ENCODE measurements around the gene CR1. TPM values are rescaled to one million over a fixed set of nuclear protein-coding genes. Genes with fewer than 3 reads are reported as not detected.

The CR1 gene
- total RNA-seq, 1 experiment from 2014 or later = not detected

DNA sequence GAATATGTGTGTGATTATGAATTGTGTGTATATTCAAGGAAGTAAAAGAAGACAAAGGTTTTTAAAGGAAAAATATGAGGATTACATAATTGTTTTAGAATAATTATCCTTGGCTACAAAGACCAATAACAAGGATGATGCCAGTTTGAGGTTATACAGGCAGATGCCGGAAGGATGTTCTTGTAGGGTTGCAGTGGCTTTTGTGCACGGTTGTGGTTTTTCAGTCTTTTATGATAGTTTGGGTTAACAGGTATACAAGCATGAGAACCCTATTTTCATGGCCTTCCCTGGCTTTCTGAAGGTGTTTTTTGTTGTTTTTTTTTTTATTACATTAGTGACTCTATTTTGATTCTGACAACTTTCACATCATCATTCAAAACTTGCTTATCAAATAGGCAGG is 36.9 kb upstream of the CR1 start:
- no peaks in the 10 kb centered on the region for H3K36me3 ChIP-seq (ENCODE audit: control insufficient read depth, insufficient read depth, low read length)
- H3K4me1 ChIP-seq (ENCODE audit: control insufficient read depth, insufficient read depth, low read length) = no peaks in the 10 kb centered on the region
- ChIA-PET POLR2A (no interaction called here), CTCF (no interaction called here)
- BruUV-seq (replicated peaks) = no TSS peak
- in situ Hi-C loops (cut with HindIII; ENCODE audit: low pct_unique_long_range_greater_than_20kb, low sequenced_read_pairs) (no loop called here), intact Hi-C loops (cut with micrococcal nuclease; ENCODE audit: unreplicated experiment) (no loop called here)
- H3K9me3 ChIP-seq (ENCODE audit: control insufficient read depth, insufficient read depth, low read depth, low read length) = no peaks in the 10 kb centered on the region
- TF ChIP-seq SIN3A (IDR thresholded peaks at IDR 0.05; ENCODE audit: borderline replicate concordance, insufficient read depth, low read depth, low read length) (no peak), POLR2AphosphoS5 (IDR thresholded peaks at IDR 0.05; ENCODE audit: low read depth, low read length) (no peak), TCF7L2 (IDR thresholded peaks at IDR 0.05; ENCODE audit: low read depth, low read length) (no peak)
- TF ChIP-seq, protein P1, sequence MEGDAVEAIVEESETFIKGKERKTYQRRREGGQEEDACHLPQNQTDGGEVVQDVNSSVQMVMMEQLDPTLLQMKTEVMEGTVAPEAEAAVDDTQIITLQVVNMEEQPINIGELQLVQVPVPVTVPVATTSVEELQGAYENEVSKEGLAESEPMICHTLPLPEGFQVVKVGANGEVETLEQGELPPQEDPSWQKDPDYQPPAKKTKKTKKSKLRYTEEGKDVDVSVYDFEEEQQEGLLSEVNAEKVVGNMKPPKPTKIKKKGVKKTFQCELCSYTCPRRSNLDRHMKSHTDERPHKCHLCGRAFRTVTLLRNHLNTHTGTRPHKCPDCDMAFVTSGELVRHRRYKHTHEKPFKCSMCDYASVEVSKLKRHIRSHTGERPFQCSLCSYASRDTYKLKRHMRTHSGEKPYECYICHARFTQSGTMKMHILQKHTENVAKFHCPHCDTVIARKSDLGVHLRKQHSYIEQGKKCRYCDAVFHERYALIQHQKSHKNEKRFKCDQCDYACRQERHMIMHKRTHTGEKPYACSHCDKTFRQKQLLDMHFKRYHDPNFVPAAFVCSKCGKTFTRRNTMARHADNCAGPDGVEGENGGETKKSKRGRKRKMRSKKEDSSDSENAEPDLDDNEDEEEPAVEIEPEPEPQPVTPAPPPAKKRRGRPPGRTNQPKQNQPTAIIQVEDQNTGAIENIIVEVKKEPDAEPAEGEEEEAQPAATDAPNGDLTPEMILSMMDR (IDR thresholded peaks at IDR 0.05) = no peak
- TF ChIP-seq, protein P2, sequence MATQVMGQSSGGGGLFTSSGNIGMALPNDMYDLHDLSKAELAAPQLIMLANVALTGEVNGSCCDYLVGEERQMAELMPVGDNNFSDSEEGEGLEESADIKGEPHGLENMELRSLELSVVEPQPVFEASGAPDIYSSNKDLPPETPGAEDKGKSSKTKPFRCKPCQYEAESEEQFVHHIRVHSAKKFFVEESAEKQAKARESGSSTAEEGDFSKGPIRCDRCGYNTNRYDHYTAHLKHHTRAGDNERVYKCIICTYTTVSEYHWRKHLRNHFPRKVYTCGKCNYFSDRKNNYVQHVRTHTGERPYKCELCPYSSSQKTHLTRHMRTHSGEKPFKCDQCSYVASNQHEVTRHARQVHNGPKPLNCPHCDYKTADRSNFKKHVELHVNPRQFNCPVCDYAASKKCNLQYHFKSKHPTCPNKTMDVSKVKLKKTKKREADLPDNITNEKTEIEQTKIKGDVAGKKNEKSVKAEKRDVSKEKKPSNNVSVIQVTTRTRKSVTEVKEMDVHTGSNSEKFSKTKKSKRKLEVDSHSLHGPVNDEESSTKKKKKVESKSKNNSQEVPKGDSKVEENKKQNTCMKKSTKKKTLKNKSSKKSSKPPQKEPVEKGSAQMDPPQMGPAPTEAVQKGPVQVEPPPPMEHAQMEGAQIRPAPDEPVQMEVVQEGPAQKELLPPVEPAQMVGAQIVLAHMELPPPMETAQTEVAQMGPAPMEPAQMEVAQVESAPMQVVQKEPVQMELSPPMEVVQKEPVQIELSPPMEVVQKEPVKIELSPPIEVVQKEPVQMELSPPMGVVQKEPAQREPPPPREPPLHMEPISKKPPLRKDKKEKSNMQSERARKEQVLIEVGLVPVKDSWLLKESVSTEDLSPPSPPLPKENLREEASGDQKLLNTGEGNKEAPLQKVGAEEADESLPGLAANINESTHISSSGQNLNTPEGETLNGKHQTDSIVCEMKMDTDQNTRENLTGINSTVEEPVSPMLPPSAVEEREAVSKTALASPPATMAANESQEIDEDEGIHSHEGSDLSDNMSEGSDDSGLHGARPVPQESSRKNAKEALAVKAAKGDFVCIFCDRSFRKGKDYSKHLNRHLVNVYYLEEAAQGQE (IDR thresholded peaks at IDR 0.05; ENCODE audit: insufficient read depth in 1 of 2, low read depth in 2 of 2, low read length in 1 of 2) = no peak
- no peak overlapping the region for H3K4me3 ChIP-seq (ENCODE audit: low read depth in 2 of 2, low read length in 2 of 2)
- no peak overlapping the region for H3K27ac ChIP-seq (ENCODE audit: low read length)
- no peak for ATAC-seq
- no peak for DNase-seq (ENCODE audit: low read depth, low spot score)
- peaks cover 25% of the 10 kb centered on the region for H3K27me3 ChIP-seq (ENCODE audit: control insufficient read depth, insufficient read depth, low read length)

DNA sequence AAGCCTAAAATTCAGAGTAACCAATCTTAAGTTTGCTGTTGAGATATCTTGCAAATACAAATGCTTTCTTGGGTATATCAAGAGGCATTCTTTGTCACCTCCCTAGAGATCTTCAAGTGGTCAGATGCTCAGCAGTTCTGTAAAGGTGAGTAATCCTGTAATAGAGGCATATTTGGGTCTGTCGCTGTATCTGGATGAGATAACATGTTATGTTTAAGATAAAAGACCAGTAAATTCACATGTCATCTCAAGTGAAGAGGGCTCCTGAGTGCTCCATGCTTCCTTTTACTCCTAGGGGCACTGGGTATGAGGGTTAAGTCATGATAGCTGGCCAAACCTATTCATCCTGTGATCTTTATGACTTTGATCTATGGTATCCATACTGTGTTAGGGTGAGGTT is 34.3 kb upstream of the CR1 start:
- no TSS peak for BruUV-seq (replicated peaks)
- TF ChIP-seq SIN3A (IDR thresholded peaks at IDR 0.05; ENCODE audit: borderline replicate concordance, insufficient read depth, low read depth, low read length) (no peak), TCF7L2 (IDR thresholded peaks at IDR 0.05; ENCODE audit: low read depth, low read length) (no peak), POLR2AphosphoS5 (IDR thresholded peaks at IDR 0.05; ENCODE audit: low read depth, low read length) (no peak)
- TF ChIP-seq, protein P1 (IDR thresholded peaks at IDR 0.05) = no peak
- TF ChIP-seq, protein P2 (IDR thresholded peaks at IDR 0.05; ENCODE audit: insufficient read depth in 1 of 2, low read depth in 2 of 2, low read length in 1 of 2) = no peak
- Histone ChIP-seq H3K27ac (ENCODE audit: low read length) (no peak overlapping the region), H3K4me3 (ENCODE audit: low read depth in 2 of 2, low read length in 2 of 2) (no peak overlapping the region), H3K4me1 (ENCODE audit: control insufficient read depth, insufficient read depth, low read length) (no peaks in the 10 kb centered on the region), H3K9me3 (ENCODE audit: control insufficient read depth, insufficient read depth, low read depth, low read length) (no peaks in the 10 kb centered on the region), H3K36me3 (ENCODE audit: control insufficient read depth, insufficient read depth, low read length) (no peaks in the 10 kb centered on the region), H3K27me3 (ENCODE audit: control insufficient read depth, insufficient read depth, low read length) (peaks cover 19% of the 10 kb centered on the region)
- intact Hi-C loops (cut with micrococcal nuclease; ENCODE audit: unreplicated experiment) (no loop called here), in situ Hi-C loops (cut with HindIII; ENCODE audit: low pct_unique_long_range_greater_than_20kb, low sequenced_read_pairs) (no loop called here)
- DNase-seq (ENCODE audit: low read depth, low spot score) = no peak
- CTCF ChIA-PET = no interaction called here
- POLR2A ChIA-PET = no interaction called here
- no peak for ATAC-seq
